Stimulated activated CD8-positive, alpha-beta memory T cell treated with anti-CD3 and anti-CD28 coated beads, Interleukin-7, amount 100 ng/mL, for 4 hours (primary cell): ENCODE measurements around the gene ITGA5.
"Not testable (repeated sequence)": the region's sequence is repeated elsewhere in the genome, so short reads cannot be mapped to it uniquely, and the experiment has no call there.

Experiments
- DNase-seq, 2 donors: peaks; one replicate each; pipeline ENCODE4 v3.0.0-alpha.2; 2020; ENCODE audit warnings: low read depth in 2 of 2

The ITGA5 gene

GRCh38 chr12:54371328-54372112, 47.5 kb downstream of the ITGA5 start:
- DNase-seq = no peak

- no peak for DNase-seq
Observed at GRCh38 chr12:54370171-54370730, 48.8 kb downstream of the ITGA5 start.

GRCh38 chr12:54369597-54370131, 49.4 kb downstream of the ITGA5 start:
- no peak for DNase-seq

DNA sequence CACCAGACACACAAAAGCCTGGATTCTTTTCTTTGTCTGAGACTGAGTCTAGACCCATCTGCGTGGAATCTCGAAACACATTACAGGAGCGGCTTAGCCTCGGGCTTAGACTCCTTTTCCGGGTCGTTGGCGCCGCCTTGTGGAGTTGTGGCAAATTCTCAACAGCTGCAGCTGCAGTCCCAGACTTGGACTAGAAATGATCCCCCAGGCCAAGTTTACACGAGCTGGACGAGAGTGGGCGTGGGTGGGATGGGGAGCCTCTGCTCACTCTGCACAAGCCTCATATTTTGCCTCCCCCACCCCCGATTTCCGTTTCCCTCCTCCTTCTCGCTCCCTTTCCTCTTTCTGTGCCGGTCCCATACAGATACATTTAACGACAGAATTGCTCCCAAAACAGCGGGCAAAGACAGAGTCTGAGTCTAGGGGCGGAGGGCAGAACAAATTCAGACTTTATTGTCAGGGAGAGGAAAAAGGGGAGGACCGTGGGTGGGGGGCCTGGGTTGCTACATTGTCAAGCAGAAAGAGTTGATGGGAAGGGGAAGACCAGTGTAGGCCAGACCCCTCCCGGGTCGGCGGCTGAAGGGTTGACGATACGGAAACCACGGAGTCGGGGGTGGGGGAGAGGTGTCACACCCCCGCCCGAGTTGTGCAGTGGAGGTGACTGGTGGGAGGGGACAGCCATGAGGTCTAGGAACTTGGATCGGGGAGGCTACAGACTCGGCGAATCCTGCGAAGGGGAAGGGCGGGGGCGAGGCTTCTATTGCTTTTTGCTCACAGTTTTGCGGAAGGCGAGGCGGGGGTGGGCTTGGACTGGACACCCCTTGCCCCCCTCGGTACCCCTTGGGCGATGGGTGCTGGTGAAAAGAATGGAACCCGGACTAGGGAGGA, 50.1 kb downstream of the ITGA5 start:
- peak; percentile 77 to 82 for DNase-seq

DNA sequence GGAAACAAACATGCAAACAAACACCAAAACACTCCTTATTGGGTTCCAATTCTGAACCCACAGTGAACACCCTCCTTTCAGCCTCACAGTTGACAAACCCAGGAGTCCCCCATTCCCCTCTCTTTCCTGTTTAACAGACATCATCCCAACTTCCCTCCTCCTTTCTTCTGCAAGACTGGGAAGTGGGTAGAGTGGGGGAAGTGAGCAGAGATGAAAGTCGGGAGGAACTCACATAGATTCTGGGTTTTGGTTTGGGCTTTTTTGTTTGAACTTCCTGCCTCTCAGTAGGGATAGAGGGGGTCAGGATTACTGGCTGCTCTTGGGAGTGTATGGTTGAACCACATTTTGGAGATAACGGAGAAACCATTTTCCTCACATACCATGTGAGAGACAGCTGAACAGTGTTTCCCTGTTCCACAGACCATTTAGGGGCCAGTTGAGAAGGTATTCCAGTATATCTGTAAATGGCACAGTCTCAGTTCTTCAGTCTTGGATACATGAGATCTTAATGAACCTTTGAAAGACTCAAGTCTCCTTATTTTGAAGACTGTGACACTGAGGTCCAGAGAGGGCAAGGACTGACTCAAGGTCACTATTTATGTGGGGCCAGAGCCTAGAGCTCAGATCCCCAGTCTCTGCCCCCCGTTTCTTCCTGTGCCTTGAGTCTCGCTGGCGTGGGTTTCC, 50.9 kb downstream of the ITGA5 start:
- DNase-seq = no peak

- no peak for DNase-seq
Observed at GRCh38 chr12:54364413-54364812, 54.7 kb downstream of the ITGA5 start, which contains the start of gene GPR84. TSS of gene GPR84 (minus strand) at chr12:54364486. CDS start at chr12:54363851, 635 bp downstream.

- DNase-seq = no peak
Observed at GRCh38 chr12:54363618-54364017, 55.4 kb downstream of the ITGA5 start.

DNA sequence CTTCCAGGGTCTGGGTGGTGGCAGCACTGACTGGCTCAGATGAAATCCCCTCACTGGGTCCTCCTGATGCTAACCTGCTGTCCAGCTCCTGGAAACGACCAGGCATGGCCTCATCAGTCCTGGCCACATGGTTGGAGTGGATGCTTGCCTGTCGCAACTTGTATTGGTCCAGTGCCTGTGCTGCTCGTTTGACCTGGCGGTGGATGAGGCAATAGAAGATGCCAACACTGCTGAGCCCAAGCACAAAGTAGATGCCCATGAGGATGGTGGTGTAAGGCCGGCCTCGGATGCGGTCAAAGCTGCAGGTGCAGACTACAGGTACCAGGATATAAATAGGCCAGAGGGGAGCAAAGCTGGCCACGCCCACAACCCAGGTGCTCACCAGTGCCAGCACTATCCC, 56.0 kb downstream of the ITGA5 start:
- no peak for DNase-seq

DNA sequence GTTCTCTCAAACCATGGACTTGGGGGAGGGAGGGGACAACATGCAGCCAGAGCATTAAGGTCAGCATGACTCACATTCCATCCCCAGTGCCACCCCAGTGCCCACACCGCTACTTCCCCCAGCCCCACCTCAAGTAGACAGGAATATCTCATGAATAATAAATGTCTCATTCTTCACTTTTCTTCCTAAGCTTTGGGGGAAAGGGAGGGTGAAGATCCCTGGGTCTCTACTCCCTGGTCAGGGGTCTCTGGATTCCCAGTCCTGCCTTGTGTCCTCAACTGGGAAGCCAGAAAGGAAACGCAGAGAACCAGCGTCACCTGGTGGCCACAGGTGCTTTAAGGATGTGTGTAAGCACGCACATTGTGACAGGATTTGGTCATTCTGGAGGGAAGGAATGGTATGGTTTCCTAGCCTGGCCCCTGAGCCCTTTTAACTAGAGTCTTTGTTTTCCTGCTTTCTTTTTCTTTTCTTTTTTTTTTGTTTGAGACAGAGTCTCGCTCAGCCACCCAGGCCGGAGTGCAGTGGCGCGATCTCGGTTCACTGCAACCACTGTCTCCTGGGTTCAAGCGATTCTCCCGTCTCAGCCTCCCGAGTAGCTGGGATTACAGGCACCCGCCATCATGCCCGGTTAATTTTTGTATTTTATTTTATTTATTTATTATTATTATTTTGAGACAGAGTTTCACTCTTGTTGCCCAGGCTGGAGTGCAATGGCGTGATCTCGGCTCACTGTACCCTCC, 58.2 kb downstream of the ITGA5 start:
- DNase-seq = peak in 1 of 2 donors; percentile 24

- DNase-seq = no peak
Observed at GRCh38 chr12:54359762-54360351, 59.2 kb downstream of the ITGA5 start.

DNA sequence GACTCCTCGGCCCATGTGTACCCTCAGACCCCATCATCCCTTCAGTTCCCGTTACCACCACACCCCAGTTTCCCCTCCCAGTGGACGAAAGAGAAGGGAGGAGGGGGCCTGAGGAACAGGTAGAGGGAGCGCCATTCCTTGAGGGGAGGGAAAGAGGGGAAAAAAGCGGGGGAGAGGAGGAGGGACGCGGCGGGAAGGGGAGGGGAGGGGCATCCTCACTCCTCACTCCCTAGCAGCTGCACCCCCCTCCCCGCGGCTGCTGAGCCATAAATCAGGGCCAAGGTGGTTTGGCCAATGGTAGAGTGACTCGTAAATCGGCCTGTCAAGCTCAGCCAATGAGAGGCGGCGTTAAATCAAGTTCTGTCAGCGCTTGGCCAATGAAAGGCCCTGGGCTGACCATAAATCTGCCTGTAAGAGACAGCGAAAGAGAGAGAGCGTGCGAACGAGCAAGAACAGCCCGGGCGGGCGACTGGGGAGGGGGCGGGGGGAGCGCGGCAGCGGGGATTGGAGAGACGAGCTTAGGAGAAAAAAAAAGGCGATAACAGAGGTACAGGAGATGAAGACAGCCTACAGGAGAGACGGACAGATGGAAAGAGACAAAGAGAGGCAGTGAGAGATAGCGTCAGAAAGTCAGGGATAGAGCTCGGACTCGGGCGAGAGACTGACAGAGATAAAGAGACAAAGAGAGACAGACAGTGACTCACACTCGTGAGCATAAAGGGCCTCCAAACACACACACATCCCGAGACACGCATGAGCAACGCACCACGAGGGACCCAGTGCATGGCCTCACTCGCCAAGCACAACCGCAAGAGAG, 59.9 kb downstream of the ITGA5 start:
- peak; percentile 85 to 94 for DNase-seq

- peak in 1 of 2 donors; percentile 34 for DNase-seq
Observed at GRCh38 chr12:54358191-54358944, 60.7 kb downstream of the ITGA5 start.

GRCh38 chr12:54357506-54358190, 61.4 kb downstream of the ITGA5 start:
- DNase-seq = no peak

GRCh38 chr12:54356951-54357356, 62.1 kb downstream of the ITGA5 start:
- DNase-seq = no peak

DNA sequence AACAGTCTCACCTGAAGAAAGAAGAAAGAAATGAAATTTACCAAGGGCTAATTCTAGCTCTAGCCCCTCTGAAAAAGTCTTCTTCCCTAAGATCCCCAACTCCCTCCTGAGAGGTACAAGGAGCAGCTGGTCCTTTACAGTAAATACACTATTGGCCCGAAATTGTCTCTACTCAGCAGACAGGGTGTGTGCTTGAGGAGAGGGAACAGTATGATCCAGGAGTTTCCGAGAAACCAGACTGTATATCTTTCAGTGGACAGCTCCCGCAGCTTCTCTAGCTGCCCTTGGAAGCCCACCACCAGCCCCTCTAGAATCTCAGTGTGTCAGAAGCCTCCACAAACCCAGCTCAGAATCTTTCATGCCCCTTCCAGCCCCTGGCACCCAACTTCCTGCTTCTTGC, 62.8 kb downstream of the ITGA5 start:
- DNase-seq = no peak

- DNase-seq = no peak
Observed at GRCh38 chr12:54355104-54355815, 63.8 kb downstream of the ITGA5 start.

- not testable (repeated sequence) for DNase-seq
Observed at GRCh38 chr12:54354271-54354670, 64.8 kb downstream of the ITGA5 start.
